ENCODE data around the gene PNPLA7. TPM values are rescaled to one million over a fixed set of nuclear protein-coding genes. Genes with fewer than 3 reads are reported as not detected.

Gene PNPLA7
- total and polyA plus RNA-seq, 4 donors, result 0.75 to 6.5 (median 2.1) TPM

GRCh38 chr9:137449931-137450538, 100.2 kb downstream of the PNPLA7 start:
- no peaks in the 10 kb centered on the region for H3K9me3 ChIP-seq (ENCODE audit: control insufficient read depth in 4 of 4, low read length in 3 of 4)
- no peak overlapping the region for H3K4me3 ChIP-seq (ENCODE audit: low read depth in 1 of 3, low read length in 3 of 3)
- H3K36me3 ChIP-seq (ENCODE audit: control insufficient read depth in 4 of 4, insufficient read depth in 3 of 4, low read depth in 1 of 4, low read length in 3 of 4), result peaks cover 0 to 5% (median 2%) of the 10 kb centered on the region in 4 donors
- no peak for DNase-seq (ENCODE audit: low spot score)
- WGBS, result 89% methylated on average over 18 of the region's 18 CpGs
- no peak overlapping the region for H3K27ac ChIP-seq (ENCODE audit: low read depth in 1 of 2, low read length in 2 of 2)
- TF ChIP-seq, protein P1, sequence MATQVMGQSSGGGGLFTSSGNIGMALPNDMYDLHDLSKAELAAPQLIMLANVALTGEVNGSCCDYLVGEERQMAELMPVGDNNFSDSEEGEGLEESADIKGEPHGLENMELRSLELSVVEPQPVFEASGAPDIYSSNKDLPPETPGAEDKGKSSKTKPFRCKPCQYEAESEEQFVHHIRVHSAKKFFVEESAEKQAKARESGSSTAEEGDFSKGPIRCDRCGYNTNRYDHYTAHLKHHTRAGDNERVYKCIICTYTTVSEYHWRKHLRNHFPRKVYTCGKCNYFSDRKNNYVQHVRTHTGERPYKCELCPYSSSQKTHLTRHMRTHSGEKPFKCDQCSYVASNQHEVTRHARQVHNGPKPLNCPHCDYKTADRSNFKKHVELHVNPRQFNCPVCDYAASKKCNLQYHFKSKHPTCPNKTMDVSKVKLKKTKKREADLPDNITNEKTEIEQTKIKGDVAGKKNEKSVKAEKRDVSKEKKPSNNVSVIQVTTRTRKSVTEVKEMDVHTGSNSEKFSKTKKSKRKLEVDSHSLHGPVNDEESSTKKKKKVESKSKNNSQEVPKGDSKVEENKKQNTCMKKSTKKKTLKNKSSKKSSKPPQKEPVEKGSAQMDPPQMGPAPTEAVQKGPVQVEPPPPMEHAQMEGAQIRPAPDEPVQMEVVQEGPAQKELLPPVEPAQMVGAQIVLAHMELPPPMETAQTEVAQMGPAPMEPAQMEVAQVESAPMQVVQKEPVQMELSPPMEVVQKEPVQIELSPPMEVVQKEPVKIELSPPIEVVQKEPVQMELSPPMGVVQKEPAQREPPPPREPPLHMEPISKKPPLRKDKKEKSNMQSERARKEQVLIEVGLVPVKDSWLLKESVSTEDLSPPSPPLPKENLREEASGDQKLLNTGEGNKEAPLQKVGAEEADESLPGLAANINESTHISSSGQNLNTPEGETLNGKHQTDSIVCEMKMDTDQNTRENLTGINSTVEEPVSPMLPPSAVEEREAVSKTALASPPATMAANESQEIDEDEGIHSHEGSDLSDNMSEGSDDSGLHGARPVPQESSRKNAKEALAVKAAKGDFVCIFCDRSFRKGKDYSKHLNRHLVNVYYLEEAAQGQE (IDR thresholded peaks at IDR 0.05), result no peak
- TF ChIP-seq TAF1 (conservative IDR thresholded peaks at IDR 0.05) (no peak), FOXA2 (IDR thresholded peaks at IDR 0.05) (no peak), RXRA (IDR thresholded peaks at IDR 0.05) (no peak), GABPA (IDR thresholded peaks at IDR 0.05 in 1 of 2, conservative IDR thresholded peaks at IDR 0.05 in 1 of 2) (no peak), HNF4G (IDR thresholded peaks at IDR 0.05) (no peak), YY1 (IDR thresholded peaks at IDR 0.05) (no peak), CTCF (IDR thresholded peaks at IDR 0.05; ENCODE audit: low read depth, low read length, missing input control) (no peak), NR2F2 (IDR thresholded peaks at IDR 0.05) (no peak), ATF3 (IDR thresholded peaks at IDR 0.05) (no peak), HNF4A (conservative IDR thresholded peaks at IDR 0.05) (no peak), RAD21 (IDR thresholded peaks at IDR 0.05) (no peak), FOXA1 (IDR thresholded peaks at IDR 0.05) (no peak), JUND (IDR thresholded peaks at IDR 0.05) (no peak), SP1 (IDR thresholded peaks at IDR 0.05) (no peak), EGR1 (IDR thresholded peaks at IDR 0.05; ENCODE audit: low read depth in 2 of 2) (no peak)
- TF ChIP-seq, protein P2, sequence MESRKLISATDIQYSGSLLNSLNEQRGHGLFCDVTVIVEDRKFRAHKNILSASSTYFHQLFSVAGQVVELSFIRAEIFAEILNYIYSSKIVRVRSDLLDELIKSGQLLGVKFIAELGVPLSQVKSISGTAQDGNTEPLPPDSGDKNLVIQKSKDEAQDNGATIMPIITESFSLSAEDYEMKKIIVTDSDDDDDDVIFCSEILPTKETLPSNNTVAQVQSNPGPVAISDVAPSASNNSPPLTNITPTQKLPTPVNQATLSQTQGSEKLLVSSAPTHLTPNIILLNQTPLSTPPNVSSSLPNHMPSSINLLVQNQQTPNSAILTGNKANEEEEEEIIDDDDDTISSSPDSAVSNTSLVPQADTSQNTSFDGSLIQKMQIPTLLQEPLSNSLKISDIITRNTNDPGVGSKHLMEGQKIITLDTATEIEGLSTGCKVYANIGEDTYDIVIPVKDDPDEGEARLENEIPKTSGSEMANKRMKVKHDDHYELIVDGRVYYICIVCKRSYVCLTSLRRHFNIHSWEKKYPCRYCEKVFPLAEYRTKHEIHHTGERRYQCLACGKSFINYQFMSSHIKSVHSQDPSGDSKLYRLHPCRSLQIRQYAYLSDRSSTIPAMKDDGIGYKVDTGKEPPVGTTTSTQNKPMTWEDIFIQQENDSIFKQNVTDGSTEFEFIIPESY (IDR thresholded peaks at IDR 0.05), result no peak
- TF ChIP-seq, protein P3, sequence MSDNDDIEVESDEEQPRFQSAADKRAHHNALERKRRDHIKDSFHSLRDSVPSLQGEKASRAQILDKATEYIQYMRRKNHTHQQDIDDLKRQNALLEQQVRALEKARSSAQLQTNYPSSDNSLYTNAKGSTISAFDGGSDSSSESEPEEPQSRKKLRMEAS (IDR thresholded peaks at IDR 0.05), result no peak
- H3K27me3 ChIP-seq (ENCODE audit: control insufficient read depth in 4 of 4, insufficient read depth in 4 of 4, low read length in 3 of 4), result no peaks in the 10 kb centered on the region
- H3K4me1 ChIP-seq (ENCODE audit: control insufficient read depth in 4 of 4, insufficient read depth in 4 of 4, low read length in 3 of 4), result peaks cover 13 to 26% (median 17%) of the 10 kb centered on the region in 4 donors
- no peak overlapping the region for H3K9ac ChIP-seq (ENCODE audit: low read depth in 1 of 2, low read length in 2 of 2)
